Dorsolateral prefrontal cortex (tissue), 118 donors: ENCODE data around the gene ADORA1. TPM values are rescaled to one million over a fixed set of nuclear protein-coding genes. Genes with fewer than 3 reads are reported as not detected.

Experiments
- total RNA-seq, 120 experiments: library from RNA; stranded (reverse); gene quantifications; one replicate each; pipeline versions ENCODE4 v1.2.3 to v1.2.4, GENCODE V29; 2022

Gene ADORA1
- total RNA-seq, 120 experiments from 2014 or later, result 45.1 to 109 (median 75.9) TPM

Other genes starting within 250 kb of the ADORA1 start
- 10 to 100 TPM in 118 of 120 experiments, 1 to 10 TPM in 2; 9.4 to 26.6 (median 17.3) TPM for gene RABIF, start 238.6 kb upstream of the ADORA1 start, total RNA-seq
- 10 to 100 TPM; 22.3 to 47.0 (median 36.2) TPM for gene KLHL12, start 200.5 kb upstream of the ADORA1 start, total RNA-seq
- 10 to 100 TPM; 51.2 to 87.2 (median 64.4) TPM for gene ADIPOR1, start 169.4 kb upstream of the ADORA1 start, total RNA-seq
- gene CYB5R1, start 160.5 kb upstream of the ADORA1 start, total RNA-seq, result 10 to 100 TPM; 32.7 to 66.9 (median 46.4) TPM
- gene TMEM183A, start 120.4 kb upstream of the ADORA1 start, total RNA-seq, result 100 to 1,000 TPM in 5 of 120 experiments, 10 to 100 TPM in 115; 37.4 to 106 (median 77.4) TPM
- gene PPFIA4, start 101.2 kb upstream of the ADORA1 start, total RNA-seq, result 100 to 1,000 TPM in 106 of 120 experiments, 10 to 100 TPM in 14; 47.1 to 253 (median 140) TPM
- gene MYOG, start 41.7 kb upstream of the ADORA1 start, total RNA-seq, result under 1 TPM in 21 of 120 experiments, not detected in 99; 0.26 to 0.91 (median 0.38) TPM
- gene MYBPH, start 48.1 kb downstream of the ADORA1 start, total RNA-seq, result 1 to 10 TPM in 11 of 120 experiments, under 1 TPM in 54, not detected in 55; 0.24 to 4.4 (median 0.48) TPM
- gene CHI3L1, start 59.0 kb downstream of the ADORA1 start, total RNA-seq, result 1,000 to 10,000 TPM in 3 of 120 experiments, 100 to 1,000 TPM in 31, 10 to 100 TPM in 86; 17.8 to 1,525 (median 52.6) TPM
- 1 to 10 TPM in 92 of 120 experiments, under 1 TPM in 24, not detected in 4; 0.17 to 6.8 (median 1.6) TPM for gene CHIT1, start 101.9 kb downstream of the ADORA1 start, total RNA-seq
- gene BTG2, start 177.8 kb downstream of the ADORA1 start, total RNA-seq, result 100 to 1,000 TPM in 3 of 120 experiments, 10 to 100 TPM in 117; 21.2 to 122 (median 33.4) TPM
- 10 to 100 TPM in 7 of 120 experiments, 1 to 10 TPM in 108, under 1 TPM in 5; 0.38 to 15.4 (median 2.9) TPM for gene FMOD, start 223.4 kb downstream of the ADORA1 start, total RNA-seq